NCI-H2171 treated with DMSO at 0.1 percent for 48 hours (cell line): ENCODE results near the gene MAGEA9B.
"Not testable (repeated sequence)": the region's sequence is repeated elsewhere in the genome, so short reads cannot be mapped to it uniquely, and the experiment has no call there.

Experiments used
- DNase-seq: peaks from one replicate; lab custom pipeline; 2025; lab: John Stamatoyannopoulos, UW

Gene MAGEA9B

GRCh38 chrX:149571770-149572169, 15.5 kb downstream of the MAGEA9B start:
- no peak for DNase-seq

GRCh38 chrX:149570668-149571067, 16.6 kb downstream of the MAGEA9B start:
- DNase-seq, result no peak

GRCh38 chrX:149569770-149570169, 17.5 kb downstream of the MAGEA9B start:
- DNase-seq, result no peak

- no peak for DNase-seq
Measured at GRCh38 chrX:149568701-149569296, 18.5 kb downstream of the MAGEA9B start.

- DNase-seq, result peak; percentile 1
Measured at GRCh38 chrX:149567621-149568417, 19.4 kb downstream of the MAGEA9B start.

- DNase-seq, result no peak
Measured at GRCh38 chrX:149563359-149563758, 23.9 kb downstream of the MAGEA9B start.

GRCh38 chrX:149555251-149555650, 32.0 kb downstream of the MAGEA9B start:
- not testable (repeated sequence) for DNase-seq

GRCh38 chrX:149551939-149552248, 35.4 kb downstream of the MAGEA9B start:
- not testable (repeated sequence) for DNase-seq

GRCh38 chrX:149551245-149551938, 35.9 kb downstream of the MAGEA9B start:
- not testable (repeated sequence) for DNase-seq

GRCh38 chrX:149550454-149550853, 36.8 kb downstream of the MAGEA9B start:
- DNase-seq, result not testable (repeated sequence)

- DNase-seq, result not testable (repeated sequence)
Measured at GRCh38 chrX:149549701-149550100, 37.6 kb downstream of the MAGEA9B start, which contains the start of gene HSFX3. TSS of gene HSFX3 (minus strand) at chrX:149549924. CDS start at chrX:149549852, 72 bp downstream.

GRCh38 chrX:149547782-149548181, 39.5 kb downstream of the MAGEA9B start:
- not testable (repeated sequence) for DNase-seq

- DNase-seq, result not testable (repeated sequence)
Measured at GRCh38 chrX:149546962-149547361, 40.3 kb downstream of the MAGEA9B start.

GRCh38 chrX:149545545-149546543, 41.4 kb downstream of the MAGEA9B start:
- DNase-seq, result not testable (repeated sequence)

- DNase-seq, result no peak
Measured at GRCh38 chrX:149541521-149542047, 45.7 kb downstream of the MAGEA9B start.

GRCh38 chrX:149540621-149541520, 46.4 kb downstream of the MAGEA9B start, which contains the start of gene EOLA1:
TSS of gene EOLA1 (plus strand) at chrX:149541012. CDS start at chrX:149545631, 4,619 bp downstream.
- peak; percentile 94 for DNase-seq

GRCh38 chrX:149540131-149540620, 47.1 kb downstream of the MAGEA9B start:
- peak; percentile 87 for DNase-seq

GRCh38 chrX:149539283-149540130, 47.8 kb downstream of the MAGEA9B start:
- DNase-seq, result peak; percentile 95

GRCh38 chrX:149537474-149537873, 49.8 kb downstream of the MAGEA9B start:
- not testable (repeated sequence) for DNase-seq
